NCI-H774 (cell line): ENCODE measurements around the gene NCEH1.

ENCODE experiments used
- DNase-seq: peaks from one replicate; lab custom pipeline; 2025; lab: John Stamatoyannopoulos, UW

Gene NCEH1

DNA sequence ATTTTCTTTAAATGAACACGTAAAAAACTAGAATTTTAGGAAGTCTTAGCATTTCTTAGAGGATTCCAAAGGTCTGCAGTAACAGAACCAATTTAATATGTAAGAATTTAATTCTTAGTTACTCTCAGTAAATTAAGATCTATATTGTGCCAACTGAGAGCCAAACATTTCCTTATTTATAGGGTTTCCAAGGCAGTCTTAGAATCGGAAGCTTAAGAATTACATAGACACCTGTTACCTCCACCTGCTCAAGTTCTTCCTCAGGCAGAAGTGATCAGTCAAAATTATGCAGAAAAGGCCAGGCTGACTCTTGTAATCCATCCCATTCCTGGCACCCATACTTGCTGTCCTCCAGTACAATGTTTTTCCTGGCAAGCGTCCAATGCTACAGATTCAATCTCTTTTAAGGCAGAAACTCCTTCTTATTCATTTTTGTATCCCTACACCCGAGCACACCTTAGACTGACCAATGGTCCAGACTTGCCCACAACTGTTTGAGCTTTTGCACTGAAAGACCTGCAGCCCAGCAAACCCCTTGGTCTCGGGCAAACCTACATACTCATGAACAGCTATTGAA, 64.3 kb downstream of the NCEH1 start:
- no peak for DNase-seq

DNA sequence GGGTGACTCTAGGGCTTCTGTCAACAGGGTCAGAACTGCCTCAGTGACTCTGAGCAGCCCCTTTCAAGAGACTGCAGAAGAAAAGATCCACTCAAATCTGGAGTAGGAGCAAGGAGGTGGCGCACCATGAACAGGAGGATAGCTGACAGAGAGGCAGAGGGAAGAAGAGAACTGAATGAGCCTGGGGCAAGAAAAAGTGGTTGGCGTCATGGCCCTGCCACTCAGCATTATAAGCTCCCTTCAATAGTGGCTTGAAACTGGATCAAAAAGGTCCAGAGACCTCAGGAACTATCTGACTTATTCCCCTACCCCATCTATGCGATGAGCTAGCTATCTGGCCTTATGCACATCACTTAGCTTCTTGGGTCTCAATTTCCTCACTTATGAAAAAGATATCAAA, 66.6 kb downstream of the NCEH1 start:
- no peak for DNase-seq

DNA sequence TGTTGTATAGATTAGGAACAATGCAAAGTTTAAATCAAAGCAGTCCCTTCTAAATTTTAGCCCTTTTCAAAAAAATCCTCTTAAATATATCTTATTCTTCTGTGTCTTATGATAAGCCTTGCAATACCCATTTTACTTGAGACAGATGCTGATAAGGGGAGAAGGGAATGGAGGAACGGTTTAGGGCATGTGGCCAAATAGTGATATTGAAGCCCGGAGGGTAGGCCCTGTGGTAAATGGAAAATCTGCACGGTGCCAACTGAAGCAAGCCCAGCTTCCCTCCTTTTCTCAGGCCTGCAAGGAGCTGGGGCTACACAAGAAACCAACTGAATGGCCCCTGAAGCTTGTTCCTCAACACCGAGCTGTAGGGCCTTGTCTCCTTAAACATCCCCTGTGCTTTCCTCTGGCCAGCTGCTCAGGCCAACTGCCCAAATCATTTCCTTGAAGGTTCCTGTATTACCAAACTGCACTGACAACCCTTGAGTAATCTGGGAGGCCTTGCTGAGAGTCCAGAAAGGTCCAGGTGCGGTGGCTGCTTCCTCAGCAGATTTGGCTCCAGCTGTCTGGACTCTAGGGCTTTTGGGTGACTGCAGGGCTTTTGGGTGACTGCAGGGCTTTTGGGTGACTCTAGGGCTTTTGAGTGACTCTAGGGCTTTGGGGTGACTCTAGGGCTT, 67.2 kb downstream of the NCEH1 start:
- no peak for DNase-seq

DNA sequence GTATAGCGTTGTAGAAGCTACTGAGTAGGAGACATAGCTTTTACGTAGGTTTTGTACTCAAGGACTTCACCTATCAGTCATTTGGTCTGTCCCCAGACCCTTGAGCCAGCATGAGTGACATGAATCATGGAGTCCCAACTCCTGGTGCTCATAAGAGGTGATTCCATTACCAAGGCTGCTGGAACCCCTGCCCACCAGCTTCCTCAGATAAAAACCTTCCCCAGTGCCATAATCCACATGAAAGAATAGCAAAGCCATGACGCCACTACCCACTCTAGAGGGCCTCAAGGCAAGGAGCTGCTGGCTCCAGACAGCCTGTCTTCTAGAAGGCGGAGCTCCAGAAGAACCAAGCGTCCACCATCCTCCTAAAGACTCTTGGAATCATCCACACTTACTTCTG, 69.6 kb downstream of the NCEH1 start:
- no peak for DNase-seq

DNA sequence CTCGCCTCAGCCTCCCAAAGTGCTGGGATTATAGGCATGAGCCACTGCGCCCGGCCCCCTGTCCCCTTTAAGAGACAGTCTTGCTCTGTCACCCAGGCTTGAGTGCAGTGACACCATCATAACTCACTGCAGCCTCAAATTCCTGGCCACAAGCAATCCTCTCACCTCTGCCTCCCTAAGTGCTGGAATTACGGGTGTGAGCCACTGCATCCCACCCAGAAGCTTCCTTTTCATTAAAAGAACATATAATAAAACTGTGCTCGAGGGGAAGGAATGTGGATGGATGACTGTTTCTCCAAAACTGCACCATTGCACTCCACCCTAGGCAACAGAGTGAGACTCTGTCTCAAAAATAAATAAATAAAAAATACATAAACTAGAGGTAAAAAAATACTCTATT, 70.1 kb downstream of the NCEH1 start:
- no peak for DNase-seq

DNA sequence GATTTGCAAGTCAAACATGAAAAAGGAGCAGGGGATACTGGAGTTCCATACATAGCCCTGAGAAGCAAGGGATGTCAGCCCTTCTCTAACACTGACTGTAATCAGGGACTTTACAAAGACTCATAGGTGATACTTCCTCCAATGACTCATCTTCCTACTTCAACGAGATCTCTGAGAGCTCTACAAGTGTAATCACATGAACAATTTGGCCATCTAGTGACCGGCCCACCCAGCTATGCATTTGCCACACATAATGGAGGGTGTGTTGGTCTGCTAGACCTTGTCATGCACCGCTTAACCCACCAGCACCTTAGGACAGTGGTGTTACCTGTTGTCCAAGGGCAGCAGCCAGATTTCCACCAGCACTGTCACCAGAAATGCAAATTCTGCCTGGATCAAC, 75.3 kb downstream of the NCEH1 start:
- DNase-seq: no peak

DNA sequence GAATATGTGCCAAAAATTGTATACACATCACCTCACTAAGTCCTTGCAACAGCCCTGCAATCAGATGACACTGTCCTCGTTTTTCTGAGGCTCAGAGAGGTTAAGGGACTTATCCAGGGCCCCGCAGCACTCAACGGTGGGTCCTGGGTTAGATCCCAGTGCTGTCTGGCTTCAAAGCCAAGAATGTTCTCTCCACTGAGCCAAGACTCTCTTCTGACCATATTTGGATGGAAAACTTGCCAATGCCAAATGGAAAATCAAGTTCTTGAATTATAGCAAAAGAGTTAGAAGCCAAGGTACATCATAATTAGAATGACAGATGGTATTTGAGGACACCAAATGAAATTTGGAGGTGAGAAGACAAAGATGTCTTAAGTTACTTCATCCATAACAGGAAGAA, 75.9 kb downstream of the NCEH1 start:
- no peak for DNase-seq

DNA sequence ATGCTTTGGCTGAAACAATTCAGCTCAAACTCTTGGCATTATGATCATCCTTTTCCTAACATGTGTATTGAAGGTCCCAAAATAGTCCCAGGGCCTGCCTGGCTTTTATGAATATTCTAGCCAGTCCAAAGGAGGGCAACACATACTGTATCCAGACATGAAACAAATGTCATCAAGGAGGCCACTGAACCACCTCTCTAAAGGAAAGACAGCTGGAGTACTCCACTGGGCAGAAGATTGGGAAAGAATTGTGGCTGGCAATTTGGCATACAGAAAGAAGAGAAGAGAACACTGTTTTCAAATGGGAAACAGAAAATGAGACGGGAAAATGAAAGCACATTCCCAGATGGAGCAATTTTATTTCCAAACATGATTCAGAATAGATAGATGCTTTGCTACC, 80.6 kb downstream of the NCEH1 start:
- DNase-seq: no peak

DNA sequence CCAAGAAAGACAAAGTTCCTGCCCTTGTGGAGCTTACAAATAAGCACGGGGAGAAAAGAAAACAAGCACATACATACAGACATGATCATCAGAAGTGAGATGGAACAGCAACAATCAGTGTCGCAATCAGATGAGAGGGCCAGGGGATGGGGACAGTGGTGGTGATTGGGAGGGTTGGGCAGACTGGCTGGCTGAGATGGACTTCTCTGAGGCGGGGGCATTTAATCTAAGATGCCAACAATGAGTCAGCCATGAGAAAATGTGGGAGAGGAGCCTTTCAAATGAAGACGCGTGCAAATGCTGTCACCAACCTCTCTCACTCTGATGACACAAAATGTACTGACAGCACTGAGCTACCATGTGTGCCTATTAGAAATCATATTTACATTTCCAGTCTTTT, 81.4 kb downstream of the NCEH1 start:
- no peak for DNase-seq

DNA sequence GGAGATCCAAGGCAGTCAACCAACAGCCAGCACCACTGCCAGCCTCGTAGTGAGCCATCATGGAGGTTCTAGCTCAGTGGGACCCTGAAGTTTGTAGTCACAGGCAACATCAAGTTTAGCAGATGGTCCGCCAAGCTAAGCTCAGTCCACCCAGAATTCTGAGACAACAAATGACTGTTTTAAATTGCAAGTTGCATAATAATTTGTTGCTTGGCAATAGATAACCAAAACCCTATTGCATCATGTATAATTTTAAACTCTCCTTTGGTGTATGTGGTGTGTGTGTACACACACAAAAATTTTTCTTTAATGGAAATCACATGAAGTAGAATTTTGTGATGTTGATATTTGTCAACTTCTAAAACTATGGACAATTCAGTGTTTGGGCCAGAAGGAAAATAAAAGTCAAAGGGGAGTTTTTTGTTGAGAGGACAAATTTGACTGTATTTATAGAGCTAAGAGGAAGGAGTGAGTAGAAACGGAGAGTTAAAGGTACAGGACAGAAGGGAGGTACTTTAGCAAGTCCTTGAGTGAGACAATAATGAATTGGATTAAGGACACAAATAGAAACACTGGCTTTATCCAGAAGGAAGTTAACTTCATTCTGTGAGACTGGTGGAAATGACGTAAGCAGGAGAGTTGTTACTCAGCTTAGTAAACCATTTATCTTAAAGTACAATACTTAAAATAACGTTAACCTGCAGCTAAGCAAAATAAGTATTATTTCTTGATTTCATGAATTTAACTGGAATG, 83.6 kb downstream of the NCEH1 start:
- no peak for DNase-seq

DNA sequence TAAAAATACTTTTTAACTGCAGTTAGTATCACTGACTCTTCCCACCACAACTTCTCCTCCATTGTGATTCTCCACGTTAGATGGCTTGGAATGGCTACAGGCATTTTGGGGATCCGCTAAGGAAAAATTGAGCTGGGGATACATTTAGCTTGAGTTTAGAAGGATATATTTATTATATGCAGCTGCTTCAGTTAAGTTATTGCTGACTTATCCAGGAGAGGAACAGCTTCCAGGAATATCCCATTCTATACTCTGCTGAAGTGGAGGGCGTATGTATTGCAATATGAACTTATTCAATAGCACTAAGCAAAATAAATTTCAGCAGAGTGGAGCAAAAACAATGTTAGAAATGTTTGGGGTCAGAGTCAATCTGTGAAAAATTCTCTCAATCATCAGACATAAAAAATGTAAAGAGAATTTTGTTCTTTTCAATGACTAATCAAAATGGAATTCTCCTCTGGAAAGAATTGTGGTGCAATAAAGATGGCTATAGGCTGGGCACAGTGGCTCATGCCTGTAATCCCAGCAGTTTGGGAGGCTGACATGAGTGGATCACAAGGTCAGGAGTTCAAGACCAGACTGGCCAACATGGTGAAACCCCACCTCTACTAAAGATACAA, 84.7 kb downstream of the NCEH1 start:
- no peak for DNase-seq

DNA sequence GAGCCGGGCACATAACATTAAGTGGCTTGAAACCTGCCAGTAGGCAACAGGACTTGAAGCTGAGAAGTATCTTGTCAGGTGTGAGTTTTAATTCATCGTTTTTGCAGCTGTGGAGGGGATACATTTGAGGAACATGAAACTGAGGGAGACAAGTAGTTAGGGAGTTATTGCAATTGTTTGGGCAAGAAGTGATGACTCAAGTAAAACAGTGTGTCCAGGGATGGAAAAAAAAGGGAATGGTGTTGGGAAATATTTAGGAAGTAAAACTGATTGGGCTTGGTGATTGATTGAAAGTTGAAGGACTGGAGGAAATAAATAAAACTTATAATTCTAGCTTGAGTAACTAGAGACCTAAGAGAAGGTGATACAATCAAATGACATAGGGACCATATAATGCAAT, 85.5 kb downstream of the NCEH1 start:
- DNase-seq: no peak

DNA sequence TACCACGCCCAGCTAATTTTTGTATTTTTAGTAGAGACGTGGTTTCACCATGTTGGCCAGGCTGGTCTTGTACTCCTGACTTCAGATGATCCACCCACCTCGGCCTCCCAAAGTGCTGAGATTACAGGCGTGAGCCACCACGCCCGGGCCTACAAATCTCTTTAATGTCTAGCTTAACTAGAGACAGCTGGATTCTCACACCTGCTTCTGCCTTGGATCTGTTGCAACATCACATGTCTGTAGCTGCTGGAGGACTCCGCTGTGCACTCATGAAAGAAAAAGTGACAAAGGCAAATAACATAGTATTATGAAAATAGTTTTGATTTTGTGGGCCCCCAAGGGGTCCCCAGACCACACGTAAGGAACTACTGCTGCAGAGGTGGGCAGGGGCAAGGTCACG, 85.9 kb downstream of the NCEH1 start:
- no peak for DNase-seq

DNA sequence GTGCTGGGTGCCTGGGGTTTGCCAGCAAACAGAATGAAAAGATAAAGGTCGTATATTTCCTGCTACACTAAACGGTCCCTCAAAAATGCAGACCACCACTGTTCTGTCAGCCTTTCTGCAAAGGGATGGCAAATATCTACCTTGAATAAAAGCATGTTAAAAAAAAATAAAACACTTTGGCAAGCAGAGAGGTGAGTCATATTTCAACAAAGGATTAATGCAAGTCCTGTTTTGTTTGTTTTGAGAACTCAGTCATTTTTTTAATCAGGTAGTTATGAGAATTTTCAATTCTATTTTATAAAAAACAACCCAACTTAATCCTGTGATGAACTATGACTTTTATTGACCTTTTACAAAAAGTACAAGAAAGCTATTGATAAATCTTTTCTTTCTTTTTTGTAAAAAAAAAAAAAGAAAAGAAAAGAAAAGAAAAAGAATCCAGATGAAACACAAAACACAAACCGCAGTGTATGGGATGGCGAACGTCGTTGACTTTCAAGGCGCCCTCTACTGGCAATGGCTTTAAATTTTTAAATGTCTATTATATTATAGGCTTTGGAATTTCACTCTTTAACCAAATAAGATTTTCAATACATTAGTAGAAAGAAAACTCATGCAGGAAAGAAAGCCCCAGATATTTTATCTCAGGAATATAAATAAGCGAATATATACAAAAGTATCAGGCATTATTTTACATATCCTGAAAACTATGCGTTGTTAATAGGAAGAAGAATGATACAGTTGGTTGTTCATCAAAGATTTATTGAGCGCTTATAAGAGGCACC, 87.8 kb downstream of the NCEH1 start:
- DNase-seq: no peak

DNA sequence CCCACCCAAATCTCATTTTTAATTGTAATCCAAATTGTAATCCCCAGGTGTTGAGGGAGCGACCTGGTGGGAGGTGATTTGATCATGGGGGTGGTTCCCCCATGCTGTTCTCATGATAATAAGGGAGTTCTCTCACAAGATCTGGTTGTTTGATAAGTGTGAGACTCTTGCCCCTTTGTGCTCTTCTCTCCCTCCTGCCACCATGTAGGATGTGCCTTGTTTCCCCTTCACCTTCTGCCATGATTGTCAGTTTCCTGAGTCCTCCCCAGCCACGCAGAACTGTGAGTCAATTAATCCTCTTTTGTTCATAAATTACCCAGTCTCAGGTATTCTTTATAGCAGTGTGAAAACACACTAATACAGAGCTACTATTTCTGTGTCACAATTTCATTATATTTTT, 88.7 kb downstream of the NCEH1 start:
- no peak for DNase-seq

DNA sequence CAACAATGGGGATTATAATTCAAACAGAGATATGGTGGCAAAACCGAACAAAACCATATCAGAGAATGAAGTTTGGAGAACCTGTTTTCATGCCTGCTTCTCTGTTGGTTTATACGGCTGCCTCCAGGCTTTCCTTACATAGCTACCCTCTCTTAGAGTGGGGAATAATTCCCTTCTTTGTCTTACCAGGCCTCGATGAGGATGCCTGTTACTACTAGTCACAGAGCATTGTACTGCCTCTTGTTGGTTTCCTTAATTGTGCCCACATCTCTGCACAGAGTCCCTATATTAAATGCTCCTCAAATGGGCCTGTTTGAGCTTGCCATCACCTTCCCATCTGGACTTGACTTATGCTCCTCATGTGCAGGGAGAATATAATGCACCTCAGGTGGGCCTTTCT, 92.9 kb downstream of the NCEH1 start:
- no peak for DNase-seq

DNA sequence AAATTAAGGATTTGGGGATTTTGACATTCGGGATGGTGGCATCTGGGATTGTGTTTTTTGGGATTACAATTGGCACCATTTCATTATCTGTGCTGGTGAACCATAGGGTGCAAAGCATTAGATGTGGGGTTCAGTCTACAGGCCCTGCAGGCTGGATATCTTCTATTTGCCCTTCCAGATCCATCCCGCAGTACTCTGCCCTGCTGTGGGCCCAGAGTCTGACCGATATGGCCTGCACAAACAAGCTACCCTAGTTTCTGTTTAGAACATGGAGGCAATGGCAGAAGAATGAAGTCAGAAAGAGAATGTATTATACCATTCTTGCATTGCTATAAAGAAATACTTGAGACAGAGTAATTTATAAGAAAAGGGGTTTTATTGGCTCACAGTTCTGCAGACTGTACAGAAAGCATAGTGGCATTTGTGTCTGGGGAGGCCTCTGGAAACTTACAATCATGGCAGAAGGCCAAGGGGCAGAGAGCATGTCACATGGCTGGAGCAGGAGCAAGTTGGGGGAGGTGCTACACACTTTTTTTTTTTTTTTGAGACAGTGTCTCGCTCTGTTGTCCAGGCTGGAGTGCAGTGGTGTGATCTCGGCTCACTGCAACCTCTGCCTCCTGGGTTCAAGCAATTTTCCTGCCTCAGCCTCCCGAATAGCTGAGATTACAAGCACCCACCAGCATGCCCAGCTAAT, 93.7 kb downstream of the NCEH1 start:
- no peak for DNase-seq

DNA sequence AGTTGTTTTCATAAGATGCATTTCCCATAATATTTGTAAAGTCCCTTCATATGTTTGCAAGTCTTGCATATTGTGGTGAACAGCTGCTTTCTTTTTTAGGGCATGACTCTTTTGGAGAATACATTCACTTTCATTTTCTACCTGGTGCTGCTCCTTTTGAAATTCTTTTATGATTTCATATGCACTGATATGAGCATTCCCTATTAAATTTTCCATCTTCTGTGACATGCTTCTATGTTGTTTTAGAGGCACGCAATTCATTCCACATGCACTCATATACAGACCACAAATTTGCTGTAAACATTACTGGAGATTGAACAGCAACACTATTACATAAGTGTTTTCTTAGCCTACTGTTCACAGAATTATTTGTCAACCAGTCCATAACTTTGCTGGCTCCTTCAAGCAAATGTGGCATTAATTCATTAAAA, 94.8 kb downstream of the NCEH1 start:
- no peak for DNase-seq

DNA sequence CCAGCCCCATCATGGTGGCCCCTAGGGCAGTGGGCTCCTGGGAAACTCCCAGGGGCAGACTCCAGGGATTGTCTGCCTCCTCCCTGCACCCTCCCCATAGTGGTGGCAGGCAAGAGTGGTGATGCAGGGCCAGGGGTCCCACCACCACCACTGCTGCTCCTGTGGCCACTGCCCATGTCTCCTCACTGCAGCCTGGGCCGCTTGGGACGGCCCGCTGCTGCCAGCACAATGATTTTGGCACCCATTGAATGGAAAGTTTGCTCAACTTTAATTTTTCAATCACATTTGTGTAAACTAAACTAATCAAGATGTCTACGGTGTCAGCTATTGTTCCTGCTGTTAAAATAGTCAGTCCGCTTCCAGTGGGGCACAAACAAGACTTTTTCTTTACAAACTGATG, 95.6 kb downstream of the NCEH1 start:
- DNase-seq: no peak

DNA sequence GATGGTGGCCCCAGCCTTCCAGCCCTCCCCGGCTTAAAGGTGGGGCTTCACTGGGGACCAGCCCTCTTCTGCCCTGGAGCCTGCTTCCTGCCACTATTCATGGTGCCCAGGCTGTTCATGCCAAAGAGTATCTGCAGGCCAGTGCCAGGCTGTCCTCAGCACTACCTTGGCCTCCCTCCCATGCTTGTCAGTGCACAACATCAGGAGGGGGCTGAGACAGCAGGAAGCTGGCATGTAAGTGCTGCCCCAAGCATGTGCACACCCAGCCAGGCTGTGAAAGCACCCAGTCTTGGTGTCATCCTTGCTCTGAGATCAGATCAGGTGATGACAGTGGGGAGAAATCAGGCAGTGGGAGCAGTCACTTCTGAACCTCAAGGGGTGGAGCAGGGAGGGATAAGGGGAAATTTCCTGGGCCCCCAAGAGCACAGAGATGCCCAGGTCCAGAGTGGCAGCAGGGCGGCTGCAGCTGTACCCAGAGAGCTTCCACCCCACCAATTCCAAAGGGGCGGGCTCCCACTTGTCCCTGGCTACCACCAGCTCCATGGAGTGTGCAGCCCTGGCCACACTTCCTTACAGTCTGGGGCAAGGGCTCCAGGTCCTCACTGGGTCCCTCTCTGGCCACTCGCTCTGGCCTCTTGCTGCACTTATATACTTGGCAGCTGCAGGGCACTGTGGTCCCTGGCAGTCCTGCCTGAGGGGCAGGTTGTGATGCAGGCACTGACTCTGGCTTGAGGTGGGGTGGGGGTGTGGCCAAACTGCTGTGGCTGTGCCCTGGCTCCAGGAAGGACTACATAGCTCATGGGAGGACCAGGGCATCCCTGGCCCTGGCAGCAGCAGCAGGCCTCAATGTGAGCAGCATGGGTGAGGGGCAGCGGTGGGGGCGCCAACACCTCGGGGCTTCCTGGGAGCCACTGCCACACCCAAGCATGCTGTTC, 96.3 kb downstream of the NCEH1 start:
- no peak for DNase-seq

DNA sequence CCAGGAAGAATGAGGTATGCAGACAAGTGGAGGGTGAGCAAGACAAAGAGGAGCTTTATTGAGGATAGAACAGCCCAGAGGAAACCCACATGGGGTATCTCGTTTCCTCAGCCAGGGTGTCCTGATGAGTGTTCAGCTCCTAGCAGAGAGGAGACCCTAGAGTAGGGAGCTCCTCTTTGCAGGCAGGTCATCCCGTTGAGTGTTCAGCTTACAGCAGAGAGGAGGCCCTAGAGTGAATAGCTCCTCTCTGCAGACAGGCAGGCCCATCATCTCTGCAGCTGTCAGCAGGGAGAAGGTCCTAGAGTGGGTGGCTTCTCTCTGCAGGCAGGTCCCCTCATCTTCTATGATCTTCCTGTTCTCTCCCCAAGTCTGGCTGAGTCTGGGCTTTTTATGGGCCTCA, 97.0 kb downstream of the NCEH1 start:
- DNase-seq: no peak
